IPS DF 4.7 (cell line): Measurements from ENCODE around the gene OLIG1.

Experiments
- DNase-seq: peaks from one replicate; pipeline ENCODE4 v3.0.0-alpha.2; 2013; ENCODE audit warnings: low spot score; ENCODE audit errors: extremely low read depth

The OLIG1 gene

DNA sequence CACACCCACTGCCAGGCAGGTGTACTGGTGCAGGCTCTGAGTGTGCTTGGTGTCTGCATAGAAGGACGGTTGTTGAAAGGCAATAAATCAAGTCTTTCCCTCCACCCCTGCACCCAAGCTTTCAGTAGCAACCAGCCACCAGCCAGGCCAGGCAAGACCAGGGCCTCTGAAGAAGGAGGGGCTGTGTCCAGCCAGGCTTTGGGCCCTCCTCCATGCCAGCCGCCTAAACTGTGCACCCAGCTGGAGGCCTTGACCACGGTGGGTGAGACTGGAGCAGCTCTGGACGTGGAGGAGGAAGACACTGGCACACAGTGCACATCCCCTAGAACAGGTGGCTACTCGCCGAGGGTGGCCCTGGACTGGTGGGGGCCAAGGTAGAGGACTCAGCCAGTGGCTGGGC lies 39.3 kb upstream of the OLIG1 start:
- DNase-seq: no peak

DNA sequence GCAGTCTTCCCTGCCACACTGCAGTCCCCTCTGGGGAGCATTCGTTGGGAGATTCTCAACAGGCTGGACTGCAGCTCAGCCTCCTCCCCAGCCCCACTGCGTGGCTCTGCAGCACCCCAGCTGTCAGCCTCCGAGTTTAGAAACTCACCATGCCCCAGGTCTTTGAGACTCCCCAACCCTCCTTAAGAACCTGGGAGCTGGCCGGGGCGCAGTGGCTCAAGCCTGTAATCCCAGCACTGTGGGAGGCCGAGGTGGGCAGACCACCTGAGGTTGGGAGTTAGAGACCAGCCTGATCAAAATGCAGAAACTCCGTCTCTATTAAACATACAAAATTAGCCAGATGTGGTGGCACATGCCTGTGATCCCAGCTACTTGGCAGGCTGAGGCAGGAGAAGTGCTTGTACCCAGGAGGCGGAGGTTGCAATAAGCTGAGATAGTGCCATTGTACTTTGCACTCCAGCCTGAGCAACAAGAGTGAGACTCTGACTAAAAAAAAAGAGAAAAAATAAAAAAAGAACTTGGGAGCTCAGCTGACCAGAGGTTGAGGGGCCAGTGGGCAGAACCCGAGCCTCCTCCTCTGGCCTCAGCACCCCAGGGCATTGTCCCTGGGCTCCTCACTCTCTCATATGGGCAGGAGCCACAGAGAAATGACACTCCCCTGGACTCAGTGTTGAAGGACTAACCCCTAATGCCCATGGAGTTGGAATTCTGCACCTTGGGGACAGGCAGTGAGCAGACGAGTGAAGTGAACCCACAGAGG lies 38.6 kb upstream of the OLIG1 start:
- DNase-seq: no peak

- no peak for DNase-seq
Observed at GRCh38 chr21:33032434-33033047, 37.4 kb upstream of the OLIG1 start.

DNA sequence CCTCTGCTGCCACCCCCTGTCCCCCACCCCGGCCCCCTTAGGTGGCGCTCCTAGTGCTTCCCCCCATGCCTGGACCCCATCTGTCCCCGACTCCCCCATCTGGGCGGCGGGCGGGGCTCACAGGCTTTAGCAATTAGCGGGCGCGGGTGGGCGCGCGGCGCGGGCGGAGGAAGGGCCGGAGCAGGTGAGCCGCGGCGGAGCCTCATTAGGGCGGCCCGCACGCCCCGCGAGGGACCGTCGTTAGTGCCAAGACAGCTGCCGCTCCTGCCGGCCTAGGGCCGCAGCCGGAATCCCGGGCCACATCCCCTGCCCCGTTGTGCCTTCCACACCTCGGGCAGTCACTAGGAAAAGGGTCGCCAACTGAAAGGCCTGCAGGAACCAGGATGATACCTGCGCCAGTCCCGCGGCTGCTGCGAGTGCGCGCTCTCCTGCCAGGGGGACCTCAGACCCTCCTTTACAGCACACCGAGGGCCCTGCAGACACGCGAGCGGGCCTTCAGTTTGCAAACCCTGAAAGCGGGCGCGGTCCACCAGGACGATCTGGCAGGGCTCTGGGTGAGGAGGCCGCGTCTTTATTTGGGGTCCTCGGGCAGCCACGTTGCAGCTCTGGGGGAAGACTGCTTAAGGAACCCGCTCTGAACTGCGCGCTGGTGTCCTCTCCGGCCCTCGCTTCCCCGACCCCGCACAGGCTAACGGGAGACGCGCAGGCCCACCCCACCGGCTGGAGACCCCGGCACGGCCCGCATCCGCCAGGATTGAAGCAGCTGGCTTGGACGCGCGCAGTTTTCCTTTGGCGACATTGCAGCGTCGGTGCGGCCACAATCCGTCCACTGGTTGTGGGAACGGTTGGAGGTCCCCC lies 36.6 kb upstream of the OLIG1 start:
- no peak for DNase-seq

DNA sequence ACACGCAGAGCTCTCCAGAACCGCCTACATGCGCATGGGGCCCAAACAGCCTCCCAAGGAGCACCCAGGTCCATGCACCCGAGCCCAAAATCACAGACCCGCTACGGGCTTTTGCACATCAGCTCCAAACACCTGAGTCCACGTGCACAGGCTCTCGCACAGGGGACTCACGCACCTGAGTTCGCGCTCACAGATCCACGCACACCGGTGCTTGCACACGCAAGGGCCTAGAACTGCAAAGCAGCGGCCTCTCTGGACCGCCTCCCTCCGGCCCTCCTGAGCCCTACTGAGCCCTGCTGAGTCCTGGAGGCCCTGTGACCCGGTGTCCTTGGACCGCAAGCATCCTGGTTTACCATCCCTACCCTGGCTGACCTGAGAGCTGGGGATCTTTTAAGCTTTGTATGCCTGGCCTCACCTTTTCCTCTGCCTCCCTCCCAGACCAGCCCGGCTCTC lies 36.0 kb upstream of the OLIG1 start:
- DNase-seq: no peak

- DNase-seq: no peak
Observed at GRCh38 chr21:33035147-33035546, 34.8 kb upstream of the OLIG1 start.

GRCh38 chr21:33036430-33037162 lies 33.3 kb upstream of the OLIG1 start:
- no peak for DNase-seq

DNA sequence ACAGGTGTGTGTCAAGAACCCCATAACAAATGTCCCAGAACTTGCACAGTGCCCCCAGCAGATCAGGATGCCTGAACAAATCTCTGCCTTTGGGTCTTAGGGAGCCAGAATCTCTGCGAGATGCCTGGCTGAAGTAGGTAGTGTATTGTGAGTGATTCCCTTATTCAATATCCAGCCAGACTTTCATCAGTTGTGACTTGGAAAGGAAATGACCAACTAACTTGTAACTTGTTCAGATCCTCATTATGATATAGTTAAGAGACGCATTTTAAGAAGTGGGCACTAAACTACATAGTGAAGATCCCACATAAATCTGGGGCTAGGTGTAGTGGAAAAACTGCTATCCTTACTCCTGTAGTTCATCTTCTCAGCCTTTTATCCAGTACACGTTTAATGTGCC lies 32.4 kb upstream of the OLIG1 start:
- no peak for DNase-seq

- no peak for DNase-seq
Observed at GRCh38 chr21:33039536-33039935, 30.4 kb upstream of the OLIG1 start.

- DNase-seq: no peak
Observed at GRCh38 chr21:33040215-33040614, 29.7 kb upstream of the OLIG1 start.

- DNase-seq: no peak
Observed at GRCh38 chr21:33041981-33042380, 28.0 kb upstream of the OLIG1 start.

GRCh38 chr21:33042812-33043211 lies 27.1 kb upstream of the OLIG1 start:
- no peak for DNase-seq

GRCh38 chr21:33046455-33046854 lies 23.5 kb upstream of the OLIG1 start:
- no peak for DNase-seq

- DNase-seq: no peak
Observed at GRCh38 chr21:33047231-33047630, 22.7 kb upstream of the OLIG1 start.

- DNase-seq: no peak
Observed at GRCh38 chr21:33051925-33052324, 18.0 kb upstream of the OLIG1 start.

GRCh38 chr21:33053951-33054350 lies 16.0 kb upstream of the OLIG1 start:
- no peak for DNase-seq

DNA sequence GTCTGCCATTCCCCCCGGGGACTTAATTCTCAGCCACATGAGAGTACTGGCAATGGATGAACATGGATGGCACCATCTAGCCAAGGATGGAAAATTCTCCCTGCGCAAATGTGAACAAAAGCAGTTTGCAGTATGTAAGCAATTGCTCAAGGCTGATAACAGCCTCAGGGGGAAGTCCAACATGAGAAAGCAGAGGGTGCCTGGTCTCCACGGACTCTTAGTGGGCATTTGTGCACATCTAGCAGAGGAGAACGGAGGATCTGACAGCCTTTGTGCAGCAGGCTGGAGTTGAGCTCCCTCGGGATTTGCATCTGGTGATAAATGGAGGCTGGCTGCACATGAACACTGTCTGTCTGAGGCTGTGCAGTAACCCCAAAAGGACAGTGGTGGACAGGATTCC lies 13.9 kb upstream of the OLIG1 start:
- DNase-seq: no peak

DNA sequence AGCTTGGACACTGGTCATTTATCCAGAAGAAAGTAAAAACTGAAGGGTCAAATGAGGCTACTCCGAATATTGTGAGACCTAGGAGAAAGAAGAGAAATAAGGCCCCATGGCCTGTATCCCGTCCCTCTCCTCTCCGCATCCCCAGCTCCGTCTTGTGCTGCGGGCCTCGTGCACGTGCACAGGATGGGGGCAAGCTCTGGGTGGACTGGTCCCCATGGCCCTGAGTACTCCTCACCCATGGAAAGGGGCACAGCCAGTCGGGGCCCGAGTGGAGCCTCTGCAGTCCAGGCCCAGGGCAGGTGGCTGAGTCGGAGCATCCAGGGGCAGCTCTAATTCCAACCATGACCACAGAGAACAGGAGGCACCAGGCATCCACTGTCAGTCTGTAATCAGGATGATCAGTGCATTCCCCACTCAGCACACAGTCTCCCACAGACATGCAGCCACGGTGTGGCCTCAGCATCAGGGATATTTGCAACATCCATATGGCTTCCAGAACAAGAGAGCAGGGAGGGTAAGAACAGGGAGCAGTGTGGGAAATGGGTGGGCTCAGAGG lies 12.5 kb upstream of the OLIG1 start:
- DNase-seq: no peak

DNA sequence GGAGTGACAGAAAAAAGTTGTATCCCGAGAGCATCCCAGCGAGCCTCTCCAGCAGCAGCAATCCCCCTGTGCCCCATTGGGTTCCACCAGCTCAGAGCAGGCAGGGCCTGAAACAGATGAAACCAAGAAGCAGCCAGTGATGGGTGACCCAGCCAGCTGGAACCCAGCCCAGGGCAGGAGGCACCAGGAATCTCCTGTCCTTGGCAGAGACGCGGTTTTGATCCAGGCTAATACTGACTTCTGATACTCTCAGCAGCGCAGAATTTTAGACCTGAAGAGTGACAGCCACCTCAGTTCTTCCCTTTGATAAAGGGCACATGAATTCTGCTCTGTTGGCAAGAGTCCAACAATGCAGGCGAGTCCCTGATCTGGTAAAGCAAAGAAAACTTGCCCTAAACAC lies 11.4 kb upstream of the OLIG1 start:
- DNase-seq: no peak

- DNase-seq: no peak
Observed at GRCh38 chr21:33058957-33059356, 11.0 kb upstream of the OLIG1 start.

GRCh38 chr21:33059380-33059841 lies 10.5 kb upstream of the OLIG1 start:
- DNase-seq: no peak
